Keratinocyte (primary cell): Measurements from ENCODE around the gene RCE1.

Experiments used
- EZH2 ChIP-seq: IDR thresholded peaks from one replicate; pipeline ENCODE4 v1.6.1; 2012; ENCODE audit warnings: inconsistent platforms, mild to moderate bottlenecking, low read length, moderate library complexity
- TF ChIP-seq, protein P1 (sequence below), 3 experiments: IDR thresholded peaks in 1 of 3; conservative IDR thresholded peaks in 1 of 3; optimal IDR thresholded peaks in 1 of 3; 2 replicates in 2 of 3; 3 replicates in 1 of 3; pipeline versions ENCODE3 to v1.5.1; 2011; ENCODE audit warnings: low read length in 3 of 3, mild to moderate bottlenecking in 3 of 3, moderate library complexity in 2 of 3, control low read depth in 1 of 3, inconsistent platforms in 1 of 3; ENCODE audit not compliant: insufficient read depth in 2 of 3; ENCODE audit errors: extremely low read depth in 1 of 3

DNA sequence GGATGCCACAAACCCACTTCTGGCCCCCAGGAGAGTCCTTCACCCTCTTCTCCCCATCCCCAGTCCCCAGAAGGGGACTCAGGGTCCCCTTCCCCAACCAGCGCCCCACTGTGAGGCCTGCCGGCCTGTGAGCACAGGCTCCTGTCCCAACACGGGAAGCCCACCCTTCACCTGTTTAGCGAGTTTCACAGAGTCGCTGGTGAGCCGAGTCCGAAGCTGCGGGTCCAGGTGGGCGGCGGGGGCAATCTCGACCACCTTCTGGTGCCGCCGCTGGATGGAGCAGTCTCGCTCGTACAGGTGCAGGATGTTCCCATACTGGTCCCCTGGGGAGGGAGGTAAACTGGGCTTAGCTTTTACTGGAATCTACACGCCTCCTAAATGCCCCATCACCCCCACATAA lies 26.9 kb downstream of the RCE1 start:
- TF ChIP-seq, protein P1, sequence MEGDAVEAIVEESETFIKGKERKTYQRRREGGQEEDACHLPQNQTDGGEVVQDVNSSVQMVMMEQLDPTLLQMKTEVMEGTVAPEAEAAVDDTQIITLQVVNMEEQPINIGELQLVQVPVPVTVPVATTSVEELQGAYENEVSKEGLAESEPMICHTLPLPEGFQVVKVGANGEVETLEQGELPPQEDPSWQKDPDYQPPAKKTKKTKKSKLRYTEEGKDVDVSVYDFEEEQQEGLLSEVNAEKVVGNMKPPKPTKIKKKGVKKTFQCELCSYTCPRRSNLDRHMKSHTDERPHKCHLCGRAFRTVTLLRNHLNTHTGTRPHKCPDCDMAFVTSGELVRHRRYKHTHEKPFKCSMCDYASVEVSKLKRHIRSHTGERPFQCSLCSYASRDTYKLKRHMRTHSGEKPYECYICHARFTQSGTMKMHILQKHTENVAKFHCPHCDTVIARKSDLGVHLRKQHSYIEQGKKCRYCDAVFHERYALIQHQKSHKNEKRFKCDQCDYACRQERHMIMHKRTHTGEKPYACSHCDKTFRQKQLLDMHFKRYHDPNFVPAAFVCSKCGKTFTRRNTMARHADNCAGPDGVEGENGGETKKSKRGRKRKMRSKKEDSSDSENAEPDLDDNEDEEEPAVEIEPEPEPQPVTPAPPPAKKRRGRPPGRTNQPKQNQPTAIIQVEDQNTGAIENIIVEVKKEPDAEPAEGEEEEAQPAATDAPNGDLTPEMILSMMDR (optimal IDR thresholded peaks at IDR 0.05 in 1 of 3, IDR thresholded peaks at IDR 0.05 in 1 of 3, conservative IDR thresholded peaks at IDR 0.05 in 1 of 3; ENCODE audit: extremely low read depth in 1 of 3, insufficient read depth in 2 of 3, low read length in 3 of 3): no peak
- TF ChIP-seq EZH2: no peak
